Trophoblast cell (in vitro differentiated cells and primary cell): ENCODE results near the gene GRM8.

Experiments used
- DNase-seq, 2 donors: peaks; one replicate each; pipeline ENCODE4 v3.0.0-alpha.2; 2016
- H2AFZ ChIP-seq: 2 replicates; pipeline ENCODE4 v1.6.1; 2013; ENCODE audit warnings: low read length, moderate library complexity, mild to moderate bottlenecking; ENCODE audit not compliant: insufficient read depth, poor library complexity
- H2AK5ac ChIP-seq: 2 replicates; pipeline ENCODE4 v1.6.1; 2013; ENCODE audit warnings: mild to moderate bottlenecking, low read length
- H2BK120ac ChIP-seq: 2 replicates; pipeline ENCODE4 v1.6.1; 2013; ENCODE audit warnings: low read length, mild to moderate bottlenecking, moderate library complexity; ENCODE audit not compliant: insufficient read depth, poor library complexity
- H2BK12ac ChIP-seq: 2 replicates; pipeline ENCODE4 v1.6.1; 2013; ENCODE audit warnings: mild to moderate bottlenecking, low read length, moderate library complexity
- H2BK5ac ChIP-seq: 2 replicates; pipeline ENCODE4 v1.6.1; 2013; ENCODE audit warnings: low read length, low read depth, moderate library complexity, mild to moderate bottlenecking; ENCODE audit not compliant: poor library complexity
- H3K14ac ChIP-seq: 2 replicates; pipeline ENCODE4 v1.6.1; 2013; ENCODE audit warnings: mild to moderate bottlenecking, low read length
- H3K18ac ChIP-seq: 2 replicates; pipeline ENCODE4 v1.6.1; 2013; ENCODE audit warnings: mild to moderate bottlenecking, low read length
- H3K23ac ChIP-seq: 2 replicates; pipeline ENCODE4 v1.6.1; 2013; ENCODE audit warnings: low read length
- H3K27ac ChIP-seq: 2 replicates; pipeline ENCODE4 v1.5.1; 2013; ENCODE audit warnings: low read depth, mild to moderate bottlenecking, inconsistent platforms, low read length, moderate library complexity
- H3K27me3 ChIP-seq: 2 replicates; pipeline ENCODE4 v1.6.1; 2013; ENCODE audit warnings: inconsistent platforms, mild to moderate bottlenecking, low read length, moderate library complexity; ENCODE audit not compliant: insufficient read depth
- H3K36me3 ChIP-seq, 2 experiments: 1 replicate in 1 of 2; 2 replicates in 1 of 2; pipeline ENCODE4 v1.6.1; 2013; ENCODE audit warnings: low read length in 2 of 2, mild to moderate bottlenecking in 2 of 2, moderate library complexity in 1 of 2; ENCODE audit not compliant: insufficient read depth in 2 of 2, control insufficient read depth in 1 of 2
- H3K4ac ChIP-seq: 2 replicates; pipeline ENCODE4 v1.6.1; 2013; ENCODE audit warnings: low read depth, mild to moderate bottlenecking, low read length, moderate library complexity
- H3K4me1 ChIP-seq, 2 experiments: 1 replicate in 1 of 2; 2 replicates in 1 of 2; pipeline ENCODE4 v1.6.1; 2013; ENCODE audit warnings: low read length in 2 of 2, mild to moderate bottlenecking in 2 of 2, moderate library complexity in 1 of 2; ENCODE audit not compliant: insufficient read depth in 2 of 2, control insufficient read depth in 1 of 2
- H3K4me2 ChIP-seq: 2 replicates; pipeline ENCODE4 v1.6.1; 2013; ENCODE audit warnings: inconsistent platforms, mild to moderate bottlenecking, low read length, moderate library complexity
- H3K4me3 ChIP-seq: 2 replicates; pipeline ENCODE4 v1.5.1; 2013; ENCODE audit warnings: mild to moderate bottlenecking, low read depth, low read length, inconsistent platforms
- H3K79me1 ChIP-seq: one replicate; pipeline ENCODE4 v1.6.1; 2013; ENCODE audit warnings: low read length
- H3K79me2 ChIP-seq: 2 replicates; pipeline ENCODE4 v1.6.1; 2013; ENCODE audit warnings: low read length, mild to moderate bottlenecking; ENCODE audit not compliant: control insufficient read depth, insufficient read depth, poor library complexity
- H3K9ac ChIP-seq: 2 replicates; pipeline ENCODE4 v1.6.1; 2013; ENCODE audit warnings: mild to moderate bottlenecking, low read length
- H3K9me3 ChIP-seq: 2 replicates; pipeline ENCODE4 v1.6.1; 2013; ENCODE audit warnings: low read depth, mild to moderate bottlenecking, control low read depth, inconsistent platforms, low read length; ENCODE audit not compliant: insufficient read depth
- H4K12ac ChIP-seq: 2 replicates; pipeline ENCODE4 v1.6.1; 2013; ENCODE audit warnings: low read depth, mild to moderate bottlenecking, low read length, moderate library complexity
- H4K8ac ChIP-seq: 2 replicates; pipeline ENCODE4 v1.6.1; 2013; ENCODE audit warnings: low read depth, mild to moderate bottlenecking, low read length, moderate library complexity
- H4K91ac ChIP-seq: one replicate; pipeline ENCODE4 v1.6.1; 2013; ENCODE audit warnings: low read depth, mild to moderate bottlenecking, low read length, moderate library complexity
- WGBS: extraction: QIAGEN DNeasy Blood & Tissue Kit; methylation state at CpG from one replicate; pipeline ENCODE4 v1.1.7; 2013; ENCODE audit warnings: missing lambda C conversion rate; ENCODE audit not compliant: insufficient read length, insufficient coverage; ENCODE audit errors: extremely low coverage; 5-methylcytosine and 5-hydroxymethylcytosine counted together

GRM8 gene

DNA sequence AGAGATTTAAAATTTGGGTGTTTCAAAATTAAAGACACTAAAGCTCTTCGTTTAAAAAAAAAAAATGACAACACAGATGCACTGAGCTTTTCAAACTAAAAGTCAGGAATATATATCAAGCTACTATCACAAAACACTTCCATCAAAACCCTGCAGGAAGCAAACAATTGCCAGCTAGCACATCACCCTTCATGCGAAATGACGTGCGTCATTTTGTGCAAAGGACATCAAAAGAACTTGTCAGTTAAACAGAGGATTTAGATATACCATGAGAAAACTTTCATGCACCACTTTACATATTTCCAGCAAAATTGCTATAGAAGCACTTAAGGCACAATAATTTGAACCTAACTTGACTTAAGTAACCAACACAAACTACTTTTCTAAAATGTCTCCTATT lies 264.7 kb downstream of the GRM8 start:
- Histone ChIP-seq H3K4ac (no peak overlapping the region), H3K79me1 (no peaks in the 10 kb centered on the region), H4K91ac (no peak overlapping the region), H3K27me3 (no peaks in the 10 kb centered on the region), H3K14ac (no peak overlapping the region), H3K9me3 (no peaks in the 10 kb centered on the region), H4K8ac (no peak overlapping the region), H3K18ac (no peak overlapping the region), H2AK5ac (no peak overlapping the region), H2BK120ac (no peak overlapping the region), H2BK5ac (no peak overlapping the region), H3K9ac (no peak overlapping the region), H3K4me2 (no peak overlapping the region), H3K4me3 (no peak overlapping the region), H3K79me2 (no peaks in the 10 kb centered on the region), H3K36me3 (no peaks in the 10 kb centered on the region), H3K23ac (no peak overlapping the region), H4K12ac (no peak overlapping the region), H2BK12ac (no peak overlapping the region), H2AFZ (no peak overlapping the region), H3K4me1 (no peaks in the 10 kb centered on the region), H3K27ac (no peak overlapping the region)
- no CpG with 5 or more reads among the region's 4 CpGs for WGBS
- no peak for DNase-seq

DNA sequence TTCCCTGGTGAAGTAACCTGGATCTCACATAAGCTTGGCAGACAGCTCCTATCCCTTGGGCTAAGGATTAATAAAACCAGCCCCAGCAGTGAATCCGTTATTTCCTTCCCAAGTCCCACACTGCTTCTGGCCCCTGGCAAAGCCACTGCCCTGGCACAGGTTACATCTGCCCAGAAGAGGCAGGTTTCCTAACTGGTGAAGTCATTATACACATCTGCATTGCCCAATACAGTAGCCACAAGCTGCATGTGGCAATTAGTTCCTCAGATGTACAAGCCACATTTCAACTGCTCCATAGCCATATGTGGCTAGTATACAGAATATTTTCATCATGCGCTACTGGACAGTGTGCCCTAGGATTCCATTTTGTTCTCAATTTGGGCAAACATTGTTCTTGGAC lies 273.0 kb downstream of the GRM8 start:
- Histone ChIP-seq H3K79me1 (no peaks in the 10 kb centered on the region), H3K4me2 (no peak overlapping the region), H2BK5ac (no peak overlapping the region), H2BK12ac (no peak overlapping the region), H2AK5ac (no peak overlapping the region), H4K12ac (no peak overlapping the region), H3K4ac (no peak overlapping the region), H3K79me2 (no peaks in the 10 kb centered on the region), H3K27ac (no peak overlapping the region), H2AFZ (no peak overlapping the region), H4K8ac (no peak overlapping the region), H3K36me3 (no peaks in the 10 kb centered on the region), H3K14ac (no peak overlapping the region), H3K18ac (no peak overlapping the region), H3K4me1 (no peaks in the 10 kb centered on the region), H2BK120ac (no peak overlapping the region), H3K9ac (peak overlapping the region; percentile 14), H3K4me3 (no peak overlapping the region), H3K9me3 (no peaks in the 10 kb centered on the region), H3K23ac (no peak overlapping the region), H4K91ac (no peak overlapping the region), H3K27me3 (no peaks in the 10 kb centered on the region)
- no peak for DNase-seq
- WGBS, result no CpG with 5 or more reads among the region's 2 CpGs

DNA sequence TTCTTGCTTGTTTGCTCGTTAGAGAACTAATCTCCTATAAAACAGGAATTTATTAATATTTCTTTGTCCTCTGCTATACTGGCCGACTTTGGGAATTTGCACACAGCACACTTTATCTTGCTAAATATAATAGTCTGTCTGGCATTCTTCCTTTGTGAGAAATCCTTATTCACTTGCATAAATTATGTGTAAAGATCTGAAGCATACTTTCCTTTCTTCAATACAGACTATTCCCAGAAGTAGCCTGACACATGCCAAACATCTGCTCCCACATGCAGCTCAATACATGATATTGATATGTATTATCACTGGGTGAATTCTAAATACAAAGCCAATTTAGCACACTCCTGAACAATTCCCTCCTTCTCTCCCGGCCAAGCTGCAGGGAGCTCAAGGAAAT lies 273.9 kb downstream of the GRM8 start:
- Histone ChIP-seq H3K27me3 (no peaks in the 10 kb centered on the region), H2BK12ac (no peak overlapping the region), H3K9ac (no peak overlapping the region), H3K4me2 (no peak overlapping the region), H3K27ac (no peak overlapping the region), H3K23ac (no peak overlapping the region), H4K8ac (no peak overlapping the region), H3K9me3 (no peaks in the 10 kb centered on the region), H2AK5ac (no peak overlapping the region), H3K4ac (no peak overlapping the region), H3K79me2 (no peaks in the 10 kb centered on the region), H4K91ac (no peak overlapping the region), H3K14ac (no peak overlapping the region), H3K4me1 (no peaks in the 10 kb centered on the region), H3K36me3 (no peaks in the 10 kb centered on the region), H4K12ac (no peak overlapping the region), H3K79me1 (no peaks in the 10 kb centered on the region), H3K4me3 (no peak overlapping the region), H2AFZ (no peak overlapping the region), H2BK5ac (no peak overlapping the region), H2BK120ac (no peak overlapping the region), H3K18ac (no peak overlapping the region)
- no CpG with 5 or more reads among the region's 3 CpGs for WGBS
- DNase-seq, result no peak

DNA sequence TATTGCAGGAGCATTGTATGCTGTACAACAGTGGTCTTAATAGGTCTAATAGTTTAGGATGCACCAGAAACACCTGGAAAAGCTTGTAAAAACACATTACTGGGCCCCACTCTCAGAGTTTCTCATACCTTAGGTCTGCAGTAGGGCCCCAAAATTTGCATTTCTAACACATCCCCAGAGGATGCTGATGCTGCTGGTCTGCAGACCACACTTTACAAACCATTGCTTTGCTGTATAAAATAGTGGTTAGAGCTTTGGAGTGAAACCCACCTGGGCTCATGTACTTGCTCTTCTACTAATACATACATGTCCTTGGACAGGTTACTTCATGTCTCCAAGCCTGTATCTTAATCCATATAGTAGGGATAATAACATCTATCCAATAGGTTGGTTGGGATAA lies 279.7 kb downstream of the GRM8 start:
- Histone ChIP-seq H3K79me2 (no peaks in the 10 kb centered on the region), H3K79me1 (no peaks in the 10 kb centered on the region), H3K4ac (no peak overlapping the region), H2BK120ac (no peak overlapping the region), H3K14ac (no peak overlapping the region), H3K36me3 (no peaks in the 10 kb centered on the region), H3K4me1 (no peaks in the 10 kb centered on the region), H3K9ac (no peak overlapping the region), H2BK5ac (no peak overlapping the region), H4K12ac (no peak overlapping the region), H3K9me3 (no peaks in the 10 kb centered on the region), H4K8ac (no peak overlapping the region), H3K27ac (no peak overlapping the region), H4K91ac (no peak overlapping the region), H3K4me2 (no peak overlapping the region), H2AK5ac (no peak overlapping the region), H3K23ac (no peak overlapping the region), H3K18ac (no peak overlapping the region), H2BK12ac (no peak overlapping the region), H2AFZ (no peak overlapping the region), H3K4me3 (no peak overlapping the region), H3K27me3 (no peaks in the 10 kb centered on the region)
- DNase-seq, result no peak

DNA sequence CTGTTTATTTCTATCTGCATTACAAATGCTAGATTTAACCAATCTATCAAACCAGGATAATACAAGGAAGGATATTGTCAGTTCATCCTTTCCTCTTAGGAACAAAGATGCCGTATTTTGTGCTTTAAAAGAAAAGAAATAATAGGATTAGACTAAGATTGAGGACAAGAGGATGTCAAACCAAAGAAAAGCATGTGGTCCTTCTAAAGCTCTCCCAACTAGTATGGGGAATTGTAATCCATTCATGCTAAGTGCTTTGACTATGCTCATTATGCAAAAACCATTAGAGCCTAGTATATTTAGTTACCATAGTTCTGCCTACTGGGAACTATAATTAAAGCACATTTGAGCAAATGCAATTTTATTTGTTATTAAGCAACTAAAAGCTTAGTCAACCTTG lies 280.2 kb downstream of the GRM8 start:
- H3K4me2 ChIP-seq, result no peak overlapping the region
- no peak overlapping the region for H2BK5ac ChIP-seq
- no peak overlapping the region for H3K14ac ChIP-seq
- H3K4me1 ChIP-seq, result no peaks in the 10 kb centered on the region
- no peak overlapping the region for H3K4ac ChIP-seq
- H2BK12ac ChIP-seq, result no peak overlapping the region
- H3K9me3 ChIP-seq, result no peaks in the 10 kb centered on the region
- H3K4me3 ChIP-seq, result no peak overlapping the region
- H3K27ac ChIP-seq, result no peak overlapping the region
- DNase-seq, result no peak
- no peaks in the 10 kb centered on the region for H3K79me1 ChIP-seq
- no peak overlapping the region for H2AFZ ChIP-seq
- no peak overlapping the region for H3K9ac ChIP-seq
- no peak overlapping the region for H3K23ac ChIP-seq
- no peak overlapping the region for H4K12ac ChIP-seq
- no peak overlapping the region for H4K91ac ChIP-seq
- no CpG with 5 or more reads among the region's 1 CpG for WGBS
- H4K8ac ChIP-seq, result no peak overlapping the region
- no peak overlapping the region for H2BK120ac ChIP-seq
- H3K18ac ChIP-seq, result no peak overlapping the region
- H3K36me3 ChIP-seq, result no peaks in the 10 kb centered on the region
- H3K79me2 ChIP-seq, result no peaks in the 10 kb centered on the region
- H2AK5ac ChIP-seq, result no peak overlapping the region
- no peaks in the 10 kb centered on the region for H3K27me3 ChIP-seq
